Prostate gland (tissue), 2 donors: ENCODE results near the gene AQR. TPM values are rescaled to one million over a fixed set of nuclear protein-coding genes. Genes with fewer than 3 reads are reported as not detected.

ENCODE experiments used
- DNase-seq: peaks from one replicate; pipeline ENCODE4 v3.0.0-alpha.2; 2019; ENCODE audit warnings: low spot score
- H3K27ac ChIP-seq, 2 donors: fragments of 200-600 bp; sonication (generic); 2 replicates each; pipeline ENCODE4 v1.5.1; 2017 to 2019
- H3K27me3 ChIP-seq: fragments of 200-600 bp; sonication (generic); replicated peaks from 2 replicates; pipeline ENCODE4 v1.5.1; 2019; ENCODE audit not compliant: insufficient read depth
- H3K36me3 ChIP-seq, 2 donors: fragments of 200-600 bp; sonication (generic); 1 replicate in 1 of 2; 2 replicates in 1 of 2; pipeline versions ENCODE4 v1.5.1 to v1.8.1; 2017 to 2019
- H3K4me1 ChIP-seq: fragments of 200-600 bp; sonication (generic); replicated peaks from 2 replicates; pipeline ENCODE4 v1.5.1; 2019
- H3K4me3 ChIP-seq, 2 donors: fragments of 200-600 bp; sonication (generic); 2 replicates each; pipeline ENCODE4 v1.5.1; 2017 to 2019
- H3K9me3 ChIP-seq: fragments of 200-600 bp; sonication (generic); 2 replicates; pipeline ENCODE4 v1.5.1; 2017
- POLR2A ChIP-seq: fragments of 450-650 bp; IDR thresholded peaks from one replicate; pipeline ENCODE4 v1.6.1; 2016; ENCODE audit warnings: antibody characterized with exemption, mild to moderate bottlenecking
- POLR2AphosphoS5 ChIP-seq: sonication (generic); formaldehyde crosslinking; IDR thresholded peaks from one replicate; pipeline ENCODE4 v1.6.1; 2017; ENCODE audit warnings: antibody characterized with exemption
- WGBS: methylation state at CpG from one replicate; pipeline ENCODE4 v1.1.5; 2018; 5-methylcytosine and 5-hydroxymethylcytosine counted together
- intact Hi-C: fragments of 100-400 bp; cut with DNase I; formaldehyde crosslinking; loops from one replicate; pipeline ENCODE4 v1.14.2; 2022
- total RNA-seq, 2 donors: library from RNA; depleted of rRNA; stranded (reverse); fragments of >200 nt; gene quantifications; one replicate each; pipeline ENCODE4 v1.1.0, GENCODE V29; 2016
- TF ChIP-seq, protein P1 (sequence below), 4 experiments: fragments of 200-600 bp in 2 of 4; fragments of 450-650 bp in 2 of 4; sonication (generic) in 2 of 4; IDR thresholded peaks; 1 replicate in 3 of 4; 2 replicates in 1 of 4; pipeline ENCODE4 v1.5.1; 2016 to 2019; ENCODE audit warnings: antibody characterized with exemption in 4 of 4, mild to moderate bottlenecking in 2 of 4, moderate library complexity in 2 of 4

Gene AQR
- total RNA-seq, 2 donors from 2014 or later: 32.9 to 34.0 TPM

DNA sequence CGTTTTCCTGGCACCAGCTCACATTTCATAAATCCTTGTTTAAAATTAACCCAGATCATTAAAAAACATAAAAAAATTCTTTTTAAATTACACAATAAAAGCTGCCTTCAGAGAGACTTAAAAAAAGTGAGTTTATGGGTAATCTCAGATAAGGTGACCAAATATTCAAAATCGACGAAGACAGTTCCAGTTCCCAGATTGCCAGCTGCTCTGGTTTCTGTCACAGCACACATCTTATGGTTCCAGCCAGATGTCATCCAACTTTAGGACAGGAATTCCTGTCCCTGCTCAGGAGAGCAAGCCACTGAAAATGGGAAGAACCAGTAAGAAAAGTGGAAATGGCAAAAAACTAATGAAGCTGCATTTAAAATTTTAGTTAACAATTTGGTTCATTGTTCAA lies 34.4 kb upstream of the AQR start:
- H3K9me3 ChIP-seq: no peaks in the 10 kb centered on the region
- intact Hi-C loops: no loop called here
- no peaks in the 10 kb centered on the region for H3K36me3 ChIP-seq
- no peak for DNase-seq
- TF ChIP-seq POLR2A: no peak
- TF ChIP-seq POLR2AphosphoS5: no peak
- TF ChIP-seq, protein P1, sequence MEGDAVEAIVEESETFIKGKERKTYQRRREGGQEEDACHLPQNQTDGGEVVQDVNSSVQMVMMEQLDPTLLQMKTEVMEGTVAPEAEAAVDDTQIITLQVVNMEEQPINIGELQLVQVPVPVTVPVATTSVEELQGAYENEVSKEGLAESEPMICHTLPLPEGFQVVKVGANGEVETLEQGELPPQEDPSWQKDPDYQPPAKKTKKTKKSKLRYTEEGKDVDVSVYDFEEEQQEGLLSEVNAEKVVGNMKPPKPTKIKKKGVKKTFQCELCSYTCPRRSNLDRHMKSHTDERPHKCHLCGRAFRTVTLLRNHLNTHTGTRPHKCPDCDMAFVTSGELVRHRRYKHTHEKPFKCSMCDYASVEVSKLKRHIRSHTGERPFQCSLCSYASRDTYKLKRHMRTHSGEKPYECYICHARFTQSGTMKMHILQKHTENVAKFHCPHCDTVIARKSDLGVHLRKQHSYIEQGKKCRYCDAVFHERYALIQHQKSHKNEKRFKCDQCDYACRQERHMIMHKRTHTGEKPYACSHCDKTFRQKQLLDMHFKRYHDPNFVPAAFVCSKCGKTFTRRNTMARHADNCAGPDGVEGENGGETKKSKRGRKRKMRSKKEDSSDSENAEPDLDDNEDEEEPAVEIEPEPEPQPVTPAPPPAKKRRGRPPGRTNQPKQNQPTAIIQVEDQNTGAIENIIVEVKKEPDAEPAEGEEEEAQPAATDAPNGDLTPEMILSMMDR (IDR thresholded peaks at IDR 0.05): no peak
- no peak overlapping the region for H3K4me3 ChIP-seq
- WGBS: 43% methylated on average over 3 of the region's 3 CpGs
- no peaks in the 10 kb centered on the region for H3K27me3 ChIP-seq
- no peak overlapping the region for H3K27ac ChIP-seq
- no peaks in the 10 kb centered on the region for H3K4me1 ChIP-seq

DNA sequence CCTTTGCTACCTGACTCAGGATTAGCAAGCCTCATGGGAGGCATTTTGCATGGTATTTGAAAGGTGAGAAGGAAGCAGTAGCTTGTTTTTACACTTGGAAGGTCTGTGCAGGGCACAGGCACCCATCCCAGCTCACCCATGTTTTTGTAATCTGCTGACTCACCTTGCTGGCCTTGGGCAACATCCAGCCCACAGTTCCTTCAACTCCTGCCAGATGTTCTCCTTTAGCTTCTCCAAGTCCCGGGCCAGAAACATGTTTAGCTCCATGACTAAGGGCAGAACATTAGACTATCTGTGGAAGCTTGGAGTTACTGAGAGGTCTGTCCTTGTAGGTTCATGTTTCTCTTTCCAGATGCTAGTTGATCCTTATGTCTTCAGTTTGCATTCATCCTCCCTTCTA lies 31.0 kb upstream of the AQR start:
- TF ChIP-seq, protein P1 (IDR thresholded peaks at IDR 0.05): no peak
- Histone ChIP-seq H3K4me3 (no peak overlapping the region), H3K27me3 (no peaks in the 10 kb centered on the region), H3K9me3 (no peaks in the 10 kb centered on the region), H3K36me3 (no peaks in the 10 kb centered on the region), H3K27ac (no peak overlapping the region), H3K4me1 (no peaks in the 10 kb centered on the region)
- intact Hi-C loops: no loop called here
- WGBS: 33% methylated on average over 1 of the region's 1 CpG
- DNase-seq: no peak

DNA sequence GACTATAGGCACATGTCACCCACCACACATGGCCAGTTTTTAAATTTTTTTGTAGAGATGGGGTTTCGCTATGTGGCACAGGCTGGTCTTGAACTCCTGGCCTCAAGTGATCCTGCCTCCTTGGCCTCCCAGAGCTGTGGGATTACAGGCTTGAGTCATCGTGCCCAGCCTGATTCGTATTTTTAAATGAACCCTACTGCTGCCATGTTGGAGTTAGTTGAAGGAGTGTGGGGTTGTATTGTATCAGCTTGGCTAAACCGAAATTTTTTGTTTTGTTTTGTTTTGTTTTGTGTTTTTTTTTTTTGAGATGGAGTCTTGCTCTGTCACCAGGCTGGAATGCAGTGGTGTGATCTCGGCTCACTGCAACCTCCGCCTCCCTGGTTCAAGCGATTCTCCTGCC lies 30.4 kb upstream of the AQR start:
- H3K27me3 ChIP-seq: no peaks in the 10 kb centered on the region
- no peak overlapping the region for H3K27ac ChIP-seq
- no peak for DNase-seq
- H3K36me3 ChIP-seq: no peaks in the 10 kb centered on the region
- H3K4me1 ChIP-seq: no peaks in the 10 kb centered on the region
- TF ChIP-seq, protein P1 (IDR thresholded peaks at IDR 0.05): no peak
- no peak for TF ChIP-seq POLR2A
- TF ChIP-seq POLR2AphosphoS5: no peak
- H3K4me3 ChIP-seq: no peak overlapping the region
- intact Hi-C loops: no loop called here
- WGBS: 94% methylated on average over 7 of the region's 7 CpGs
- H3K9me3 ChIP-seq: no peaks in the 10 kb centered on the region

DNA sequence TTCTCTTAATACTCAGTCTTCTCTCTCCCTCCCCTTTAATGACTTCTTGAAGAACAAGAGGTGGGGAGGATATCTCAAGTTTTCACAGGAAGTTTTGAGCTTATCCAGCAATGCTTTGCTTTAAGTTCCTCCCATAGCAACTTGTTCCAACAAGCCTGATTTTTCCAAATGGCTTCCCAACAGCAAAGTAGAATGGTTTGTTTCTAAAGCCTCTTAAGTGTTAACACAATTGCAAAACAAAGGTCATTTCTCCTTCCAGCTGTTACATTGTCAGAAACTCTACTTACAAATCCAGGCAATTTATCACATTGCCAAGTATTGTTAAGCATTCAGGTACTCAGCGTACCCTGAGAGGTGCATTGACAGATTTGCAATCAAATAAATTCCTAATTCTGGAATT lies 25.4 kb upstream of the AQR start:
- 69% methylated on average over 1 of the region's 1 CpG for WGBS
- Histone ChIP-seq H3K4me1 (no peaks in the 10 kb centered on the region), H3K27ac (no peak overlapping the region), H3K4me3 (no peak overlapping the region), H3K27me3 (no peaks in the 10 kb centered on the region), H3K9me3 (no peaks in the 10 kb centered on the region), H3K36me3 (no peaks in the 10 kb centered on the region)
- TF ChIP-seq POLR2AphosphoS5: no peak
- no peak for TF ChIP-seq POLR2A
- TF ChIP-seq, protein P1 (IDR thresholded peaks at IDR 0.05): no peak
- intact Hi-C loops: no loop called here
- no peak for DNase-seq

DNA sequence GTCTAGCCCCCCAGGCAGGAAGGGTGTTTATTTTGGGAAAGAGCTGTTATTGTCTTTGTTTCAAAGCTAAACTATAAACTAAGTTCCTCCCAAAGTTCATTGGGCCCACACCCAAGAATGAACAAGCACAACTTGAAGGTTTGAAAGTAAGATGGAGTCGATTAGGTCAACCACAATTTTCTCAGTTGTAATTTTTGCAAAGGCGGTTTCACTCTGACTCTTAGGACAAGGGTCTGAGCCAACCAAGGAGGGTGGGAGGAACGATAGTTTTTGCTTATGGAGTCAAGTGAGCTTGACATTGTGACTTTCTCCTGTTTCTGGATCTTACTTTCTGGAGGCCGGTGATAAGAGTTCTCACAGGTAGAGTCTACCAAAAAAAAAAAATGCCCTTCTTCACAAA lies 24.3 kb upstream of the AQR start:
- 93% methylated on average over 4 of the region's 4 CpGs for WGBS
- Histone ChIP-seq H3K4me1 (no peaks in the 10 kb centered on the region), H3K4me3 (no peak overlapping the region), H3K36me3 (no peaks in the 10 kb centered on the region), H3K27ac (no peak overlapping the region), H3K9me3 (no peaks in the 10 kb centered on the region), H3K27me3 (no peaks in the 10 kb centered on the region)
- intact Hi-C loops: no loop called here
- TF ChIP-seq, protein P1 (IDR thresholded peaks at IDR 0.05): no peak
- TF ChIP-seq POLR2AphosphoS5 (no peak), POLR2A (no peak)
- no peak for DNase-seq
